Nephron (organoid): ENCODE data around the gene CLDN7.

Source experiments
- H3K27ac Mint-ChIP-seq, 3 experiments: 2 replicates each; pipeline ENCODE4 v1.8.0; 2020; ENCODE audit warnings: mixed read lengths in 3 of 3, mild to moderate bottlenecking in 2 of 3, moderate library complexity in 1 of 3
- H3K27me3 Mint-ChIP-seq: 2 replicates; pipeline ENCODE4 v1.8.0; 2021; ENCODE audit warnings: low read depth, mild to moderate bottlenecking, moderate library complexity, mixed read lengths
- H3K36me3 Mint-ChIP-seq: 2 replicates; pipeline ENCODE4 v1.8.0; 2020; ENCODE audit warnings: low read depth, mixed read lengths
- H3K4me1 Mint-ChIP-seq: 2 replicates; pipeline ENCODE4 v1.8.0; 2020; ENCODE audit warnings: mixed read lengths
- H3K4me3 Mint-ChIP-seq, 3 experiments: 2 replicates each; pipeline ENCODE4 v1.8.0; 2020; ENCODE audit warnings: mild to moderate bottlenecking in 3 of 3, mixed read lengths in 3 of 3, moderate library complexity in 2 of 3
- H3K9me3 Mint-ChIP-seq: 2 replicates; pipeline ENCODE4 v1.8.0; 2020; ENCODE audit warnings: mixed read lengths
- TF ChIP-seq, protein P1 (sequence below), 3 experiments: fragments of 200-600 bp; sonication (generic); IDR thresholded peaks; one replicate each; pipeline ENCODE4 v1.5.0; 2021; ENCODE audit warnings: antibody characterized with exemption in 3 of 3; ENCODE audit not compliant: unreplicated experiment in 3 of 3

CLDN7 gene

DNA sequence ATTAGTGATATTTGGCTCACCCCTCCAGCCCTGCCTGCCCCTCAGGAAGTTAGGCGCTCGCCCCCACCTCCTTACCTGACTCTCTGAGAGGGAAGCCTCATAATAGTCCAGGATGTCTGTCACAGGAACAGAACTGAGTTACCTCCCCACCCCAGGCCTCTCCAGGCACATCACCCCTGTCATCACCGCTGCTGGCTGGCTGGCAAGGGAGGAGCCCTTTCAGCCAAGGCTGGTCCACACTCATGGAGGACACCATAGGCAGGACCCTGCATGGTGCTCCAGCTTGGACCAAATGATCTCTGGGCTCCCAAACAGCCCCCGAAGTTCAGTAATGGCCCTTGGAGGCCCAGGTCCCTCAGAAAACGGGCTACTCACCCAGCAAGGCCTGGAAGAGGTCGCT is 44.1 kb downstream of the CLDN7 start:
- Mint-ChIP-seq H3K27me3 (peaks cover 4% of the 10 kb centered on the region), H3K4me3 (peak overlapping the region; percentile 89 to 93 (median 89)), H3K36me3 (peaks cover 15% of the 10 kb centered on the region), H3K9me3 (no peaks in the 10 kb centered on the region), H3K4me1 (peaks cover 71% of the 10 kb centered on the region), H3K27ac (peak overlapping the region; percentile 93 to 96 (median 95))
- TF ChIP-seq, protein P1, sequence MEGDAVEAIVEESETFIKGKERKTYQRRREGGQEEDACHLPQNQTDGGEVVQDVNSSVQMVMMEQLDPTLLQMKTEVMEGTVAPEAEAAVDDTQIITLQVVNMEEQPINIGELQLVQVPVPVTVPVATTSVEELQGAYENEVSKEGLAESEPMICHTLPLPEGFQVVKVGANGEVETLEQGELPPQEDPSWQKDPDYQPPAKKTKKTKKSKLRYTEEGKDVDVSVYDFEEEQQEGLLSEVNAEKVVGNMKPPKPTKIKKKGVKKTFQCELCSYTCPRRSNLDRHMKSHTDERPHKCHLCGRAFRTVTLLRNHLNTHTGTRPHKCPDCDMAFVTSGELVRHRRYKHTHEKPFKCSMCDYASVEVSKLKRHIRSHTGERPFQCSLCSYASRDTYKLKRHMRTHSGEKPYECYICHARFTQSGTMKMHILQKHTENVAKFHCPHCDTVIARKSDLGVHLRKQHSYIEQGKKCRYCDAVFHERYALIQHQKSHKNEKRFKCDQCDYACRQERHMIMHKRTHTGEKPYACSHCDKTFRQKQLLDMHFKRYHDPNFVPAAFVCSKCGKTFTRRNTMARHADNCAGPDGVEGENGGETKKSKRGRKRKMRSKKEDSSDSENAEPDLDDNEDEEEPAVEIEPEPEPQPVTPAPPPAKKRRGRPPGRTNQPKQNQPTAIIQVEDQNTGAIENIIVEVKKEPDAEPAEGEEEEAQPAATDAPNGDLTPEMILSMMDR (IDR thresholded peaks at IDR 0.05; ENCODE audit: unreplicated experiment in 3 of 3), result no peak

DNA sequence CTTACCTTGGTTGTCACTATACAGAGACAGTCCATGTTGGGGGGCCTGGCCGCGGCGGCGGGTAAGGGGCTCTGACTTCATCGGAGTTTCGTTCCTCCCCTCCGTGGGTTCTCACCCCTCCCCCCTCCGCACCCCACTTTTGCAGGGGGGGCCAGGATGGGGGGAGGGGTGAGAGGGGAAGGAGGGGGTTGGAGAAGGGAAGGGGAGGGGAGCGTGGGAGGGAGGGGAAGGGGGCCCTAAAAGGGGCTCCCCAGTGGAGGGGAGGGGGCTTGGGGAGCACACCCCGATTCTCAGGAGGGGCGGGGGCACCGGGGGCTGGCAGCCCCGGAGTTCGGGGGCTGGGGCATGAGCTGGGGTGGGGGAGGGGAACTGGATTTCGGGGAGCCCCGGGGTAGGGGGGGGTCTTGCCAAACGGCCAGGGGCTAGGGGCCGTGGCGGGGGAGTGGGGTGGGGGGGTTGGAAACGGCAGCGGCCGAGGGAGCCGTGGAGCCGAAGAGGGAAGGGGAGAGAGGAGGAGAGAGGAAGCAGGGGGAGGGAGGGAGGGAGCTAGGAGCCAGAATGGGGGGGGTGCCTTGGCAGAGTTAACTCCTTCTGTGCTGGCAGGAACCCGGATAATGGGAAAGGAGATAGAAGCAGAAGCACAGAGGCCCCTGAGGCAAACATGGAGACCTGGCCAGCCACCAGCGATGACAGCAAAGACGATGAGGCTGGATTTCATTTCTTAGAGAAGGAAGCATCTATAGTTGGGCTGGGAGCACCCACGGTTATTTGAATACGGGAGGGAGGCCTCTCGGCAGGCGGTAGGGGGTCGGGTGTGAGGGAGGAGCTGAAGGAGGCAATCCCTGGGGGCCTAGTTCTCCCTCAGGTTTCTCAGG is 44.9 kb downstream of the CLDN7 start:
- Mint-ChIP-seq H3K27ac (peak overlapping the region; percentile 93 to 96 (median 95)), H3K4me3 (peak overlapping the region; percentile 89 to 93 (median 90)), H3K9me3 (no peaks in the 10 kb centered on the region), H3K4me1 (peaks cover 75% of the 10 kb centered on the region), H3K27me3 (peaks cover 4% of the 10 kb centered on the region), H3K36me3 (peaks cover 8% of the 10 kb centered on the region)
- TF ChIP-seq, protein P1 (IDR thresholded peaks at IDR 0.05; ENCODE audit: unreplicated experiment in 3 of 3), result no peak

DNA sequence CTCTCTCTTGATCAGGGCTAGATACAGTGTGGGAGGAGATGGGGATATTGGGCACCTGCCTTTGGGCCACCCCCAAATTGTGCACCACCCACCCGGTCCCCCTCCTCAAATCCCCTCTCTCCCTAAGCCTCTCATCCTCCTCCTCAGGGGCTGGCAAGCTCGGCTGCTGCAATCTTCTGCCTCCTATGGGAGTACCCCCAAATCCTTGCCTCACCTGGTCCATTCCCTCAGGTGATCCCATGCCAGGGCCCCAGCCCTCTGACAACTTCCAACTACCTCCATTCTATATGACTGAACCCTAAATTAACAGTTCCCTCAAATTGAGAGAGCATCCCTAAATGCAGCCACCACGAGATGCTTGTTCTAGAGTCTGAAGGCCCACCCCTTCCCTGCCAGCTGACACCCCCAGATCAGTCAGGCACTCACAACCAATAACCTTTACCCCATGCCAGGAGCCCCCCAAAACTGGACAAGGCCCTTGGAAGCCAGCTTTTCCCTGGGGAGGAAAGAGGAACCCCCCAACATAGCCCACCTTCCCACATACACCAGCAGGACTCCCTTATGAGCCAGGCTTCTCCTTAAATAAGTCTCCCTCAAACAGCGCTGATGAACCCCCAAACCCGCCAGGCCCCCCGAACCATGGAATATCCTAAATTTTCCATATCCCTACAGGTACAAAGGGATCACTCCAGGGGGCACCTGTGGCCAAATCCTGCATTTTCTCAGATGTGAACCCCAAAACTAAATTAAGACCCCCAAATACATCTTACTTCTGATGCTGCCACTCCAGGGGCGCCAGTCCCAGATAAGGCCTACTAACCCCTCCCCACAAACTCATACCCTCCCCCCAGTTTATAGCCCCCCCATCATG is 45.8 kb downstream of the CLDN7 start:
- H3K27ac Mint-ChIP-seq, result peak overlapping the region; percentile 76 to 95 (median 89)
- H3K27me3 Mint-ChIP-seq, result peaks cover 4% of the 10 kb centered on the region
- peak overlapping the region; percentile 86 to 90 (median 89) for H3K4me3 Mint-ChIP-seq
- H3K9me3 Mint-ChIP-seq, result no peaks in the 10 kb centered on the region
- H3K36me3 Mint-ChIP-seq, result peaks cover 5% of the 10 kb centered on the region
- TF ChIP-seq, protein P1 (IDR thresholded peaks at IDR 0.05; ENCODE audit: unreplicated experiment in 3 of 3), result no peak
- H3K4me1 Mint-ChIP-seq, result peaks cover 77% of the 10 kb centered on the region

- TF ChIP-seq, protein P1 (IDR thresholded peaks at IDR 0.05; ENCODE audit: unreplicated experiment in 3 of 3), result no peak
- H3K36me3 Mint-ChIP-seq, result peaks cover 5% of the 10 kb centered on the region
- peaks cover 70% of the 10 kb centered on the region for H3K4me1 Mint-ChIP-seq
- peak overlapping the region; percentile 89 to 96 (median 95) for H3K27ac Mint-ChIP-seq
- H3K27me3 Mint-ChIP-seq, result peaks cover 4% of the 10 kb centered on the region
- no peaks in the 10 kb centered on the region for H3K9me3 Mint-ChIP-seq
- H3K4me3 Mint-ChIP-seq, result peak overlapping the region; percentile 86 to 90 (median 89)
Observed at GRCh38 chr17:7215652-7216180, 46.6 kb downstream of the CLDN7 start.

GRCh38 chr17:7215136-7215638 is 47.1 kb downstream of the CLDN7 start:
- Mint-ChIP-seq H3K4me1 (peaks cover 69% of the 10 kb centered on the region), H3K27ac (peak overlapping the region; percentile 89 to 96 (median 95)), H3K4me3 (peak overlapping the region; percentile 86 to 90 (median 89)), H3K9me3 (no peaks in the 10 kb centered on the region), H3K27me3 (peaks cover 4% of the 10 kb centered on the region), H3K36me3 (peaks cover 5% of the 10 kb centered on the region)
- TF ChIP-seq, protein P1 (IDR thresholded peaks at IDR 0.05; ENCODE audit: unreplicated experiment in 3 of 3), result peak in 1 of 3 experiments; percentile 2
